Nephron (organoid): ENCODE measurements around the gene OR52E2.
A peak's percentile ranks its signal among the peaks of the same experiment; 100 is the strongest.

Experiments used
- H3K27ac Mint-ChIP-seq, 3 experiments: 2 replicates each; pipeline ENCODE4 v1.8.0; 2020; ENCODE audit warnings: mixed read lengths in 3 of 3, mild to moderate bottlenecking in 2 of 3, moderate library complexity in 1 of 3
- H3K27me3 Mint-ChIP-seq: 2 replicates; pipeline ENCODE4 v1.8.0; 2021; ENCODE audit warnings: low read depth, mild to moderate bottlenecking, moderate library complexity, mixed read lengths
- H3K36me3 Mint-ChIP-seq: 2 replicates; pipeline ENCODE4 v1.8.0; 2020; ENCODE audit warnings: low read depth, mixed read lengths
- H3K4me1 Mint-ChIP-seq: 2 replicates; pipeline ENCODE4 v1.8.0; 2020; ENCODE audit warnings: mixed read lengths
- H3K4me3 Mint-ChIP-seq, 3 experiments: 2 replicates each; pipeline ENCODE4 v1.8.0; 2020; ENCODE audit warnings: mild to moderate bottlenecking in 3 of 3, mixed read lengths in 3 of 3, moderate library complexity in 2 of 3
- H3K9me3 Mint-ChIP-seq: 2 replicates; pipeline ENCODE4 v1.8.0; 2020; ENCODE audit warnings: mixed read lengths
- TF ChIP-seq, protein P1 (sequence below), 3 experiments: fragments of 200-600 bp; sonication (generic); IDR thresholded peaks; one replicate each; pipeline ENCODE4 v1.5.0; 2021; ENCODE audit warnings: antibody characterized with exemption in 3 of 3; ENCODE audit not compliant: unreplicated experiment in 3 of 3

The OR52E2 gene

GRCh38 chr11:5040876-5041275 lies 18.6 kb downstream of the OR52E2 start:
- Mint-ChIP-seq H3K4me1 (peaks cover 5% of the 10 kb centered on the region), H3K4me3 (no peak overlapping the region), H3K27ac (no peak overlapping the region), H3K36me3 (no peaks in the 10 kb centered on the region), H3K9me3 (no peaks in the 10 kb centered on the region), H3K27me3 (no peaks in the 10 kb centered on the region)
- TF ChIP-seq, protein P1, sequence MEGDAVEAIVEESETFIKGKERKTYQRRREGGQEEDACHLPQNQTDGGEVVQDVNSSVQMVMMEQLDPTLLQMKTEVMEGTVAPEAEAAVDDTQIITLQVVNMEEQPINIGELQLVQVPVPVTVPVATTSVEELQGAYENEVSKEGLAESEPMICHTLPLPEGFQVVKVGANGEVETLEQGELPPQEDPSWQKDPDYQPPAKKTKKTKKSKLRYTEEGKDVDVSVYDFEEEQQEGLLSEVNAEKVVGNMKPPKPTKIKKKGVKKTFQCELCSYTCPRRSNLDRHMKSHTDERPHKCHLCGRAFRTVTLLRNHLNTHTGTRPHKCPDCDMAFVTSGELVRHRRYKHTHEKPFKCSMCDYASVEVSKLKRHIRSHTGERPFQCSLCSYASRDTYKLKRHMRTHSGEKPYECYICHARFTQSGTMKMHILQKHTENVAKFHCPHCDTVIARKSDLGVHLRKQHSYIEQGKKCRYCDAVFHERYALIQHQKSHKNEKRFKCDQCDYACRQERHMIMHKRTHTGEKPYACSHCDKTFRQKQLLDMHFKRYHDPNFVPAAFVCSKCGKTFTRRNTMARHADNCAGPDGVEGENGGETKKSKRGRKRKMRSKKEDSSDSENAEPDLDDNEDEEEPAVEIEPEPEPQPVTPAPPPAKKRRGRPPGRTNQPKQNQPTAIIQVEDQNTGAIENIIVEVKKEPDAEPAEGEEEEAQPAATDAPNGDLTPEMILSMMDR (IDR thresholded peaks at IDR 0.05; ENCODE audit: unreplicated experiment in 3 of 3) = no peak

- Mint-ChIP-seq H3K4me3 (no peak overlapping the region), H3K27me3 (no peaks in the 10 kb centered on the region), H3K27ac (no peak overlapping the region), H3K9me3 (no peaks in the 10 kb centered on the region), H3K36me3 (no peaks in the 10 kb centered on the region), H3K4me1 (peaks cover 5% of the 10 kb centered on the region)
- TF ChIP-seq, protein P1 (IDR thresholded peaks at IDR 0.05; ENCODE audit: unreplicated experiment in 3 of 3) = no peak
Measured at GRCh38 chr11:5038341-5038740, 21.1 kb downstream of the OR52E2 start.

DNA sequence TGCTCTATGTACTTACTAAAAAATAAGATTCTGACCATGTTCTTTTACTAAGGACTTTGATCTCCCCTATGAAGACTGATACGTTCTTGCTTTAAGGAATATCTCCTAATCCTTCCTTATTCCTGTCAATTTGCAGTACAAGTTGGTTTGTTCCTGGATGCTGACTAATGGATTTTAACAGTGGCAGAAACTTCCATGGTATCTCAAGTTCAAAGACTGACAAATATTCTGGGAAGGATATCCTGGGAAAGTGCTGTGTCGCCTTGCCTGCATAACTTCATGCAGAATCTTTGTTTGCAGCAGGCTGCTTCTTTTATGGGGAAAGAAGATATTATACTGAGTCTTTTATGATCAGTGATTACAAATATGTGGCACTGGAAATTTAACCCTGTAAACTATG lies 21.5 kb downstream of the OR52E2 start:
- no peaks in the 10 kb centered on the region for H3K27me3 Mint-ChIP-seq
- no peaks in the 10 kb centered on the region for H3K9me3 Mint-ChIP-seq
- H3K4me3 Mint-ChIP-seq = no peak overlapping the region
- H3K36me3 Mint-ChIP-seq = no peaks in the 10 kb centered on the region
- TF ChIP-seq, protein P1 (IDR thresholded peaks at IDR 0.05; ENCODE audit: unreplicated experiment in 3 of 3) = no peak
- no peak overlapping the region for H3K27ac Mint-ChIP-seq
- peaks cover 5% of the 10 kb centered on the region for H3K4me1 Mint-ChIP-seq

- Mint-ChIP-seq H3K27ac (peak overlapping the region in 1 of 3 experiments; percentile 9), H3K9me3 (no peaks in the 10 kb centered on the region), H3K36me3 (no peaks in the 10 kb centered on the region), H3K27me3 (no peaks in the 10 kb centered on the region), H3K4me3 (no peak overlapping the region), H3K4me1 (peaks cover 5% of the 10 kb centered on the region)
- TF ChIP-seq, protein P1 (IDR thresholded peaks at IDR 0.05; ENCODE audit: unreplicated experiment in 3 of 3) = no peak
Measured at GRCh38 chr11:5036669-5037068, 22.8 kb downstream of the OR52E2 start.

DNA sequence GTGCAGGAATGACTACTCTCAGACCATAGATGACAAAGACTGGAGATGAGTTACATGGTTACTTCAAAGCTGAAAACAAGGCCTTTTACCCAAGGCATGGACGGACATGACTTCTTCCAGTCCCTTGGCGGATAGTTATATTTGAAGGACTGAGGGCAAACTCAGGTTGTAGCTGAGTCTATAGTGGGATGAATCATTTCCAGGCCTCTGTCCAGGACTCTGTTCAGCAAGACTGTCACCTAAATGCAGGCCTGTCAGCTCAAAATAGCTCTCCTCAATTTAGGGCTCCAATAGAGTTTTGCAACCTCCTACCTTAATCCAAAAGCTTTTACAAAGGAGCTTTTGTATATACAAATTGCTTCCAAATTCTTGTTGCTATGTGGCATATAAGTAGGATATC lies 37.4 kb downstream of the OR52E2 start:
- TF ChIP-seq, protein P1 (IDR thresholded peaks at IDR 0.05; ENCODE audit: unreplicated experiment in 3 of 3) = no peak
- H3K4me1 Mint-ChIP-seq = no peaks in the 10 kb centered on the region
- H3K4me3 Mint-ChIP-seq = no peak overlapping the region
- no peaks in the 10 kb centered on the region for H3K27me3 Mint-ChIP-seq
- no peak overlapping the region for H3K27ac Mint-ChIP-seq
- peaks cover 26% of the 10 kb centered on the region for H3K9me3 Mint-ChIP-seq
- no peaks in the 10 kb centered on the region for H3K36me3 Mint-ChIP-seq

- H3K27me3 Mint-ChIP-seq = no peaks in the 10 kb centered on the region
- TF ChIP-seq, protein P1 (IDR thresholded peaks at IDR 0.05; ENCODE audit: unreplicated experiment in 3 of 3) = no peak
- H3K27ac Mint-ChIP-seq = no peak overlapping the region
- H3K36me3 Mint-ChIP-seq = no peaks in the 10 kb centered on the region
- H3K4me1 Mint-ChIP-seq = no peaks in the 10 kb centered on the region
- H3K9me3 Mint-ChIP-seq = no peaks in the 10 kb centered on the region
- H3K4me3 Mint-ChIP-seq = no peak overlapping the region
Measured at GRCh38 chr11:5013012-5013411, 46.4 kb downstream of the OR52E2 start.
